Smooth muscle cell (in vitro differentiated cells): ENCODE measurements around the gene CENPW. TPM values are rescaled to one million over a fixed set of nuclear protein-coding genes. Genes with fewer than 3 reads are reported as not detected.

Experiments
- DNase-seq: peaks from one replicate; lab custom pipeline; 2025; ENCODE audit not compliant: unreplicated experiment; lab: John Stamatoyannopoulos, UW
- H2AFZ ChIP-seq: fragments of 200-600 bp; sonication (generic); 2 replicates; pipeline ENCODE4 v1.6.0; 2016; ENCODE audit warnings: antibody characterized with exemption, low read depth, mild to moderate bottlenecking
- H3F3A ChIP-seq: fragments of 200-600 bp; sonication (generic); 2 replicates; pipeline ENCODE4 v1.6.0; 2017; ENCODE audit warnings: antibody characterized with exemption, low read depth
- H3K27ac ChIP-seq: fragments of 200-600 bp; sonication (generic); 2 replicates; pipeline ENCODE4 v1.5.1; 2016; ENCODE audit warnings: low read depth, mild to moderate bottlenecking
- H3K27me3 ChIP-seq: fragments of 200-600 bp; sonication (generic); 2 replicates; pipeline ENCODE4 v1.6.1; 2016; ENCODE audit warnings: low read depth, mild to moderate bottlenecking
- H3K36me3 ChIP-seq: fragments of 200-600 bp; sonication (generic); 2 replicates; pipeline ENCODE4 v1.5.1; 2016; ENCODE audit warnings: low read depth
- H3K4me1 ChIP-seq: fragments of 200-600 bp; sonication (generic); 2 replicates; pipeline ENCODE4 v1.5.1; 2016; ENCODE audit warnings: low read depth
- H3K4me2 ChIP-seq: fragments of 200-600 bp; sonication (generic); 2 replicates; pipeline ENCODE4 v1.6.0; 2016; ENCODE audit warnings: mild to moderate bottlenecking
- H3K4me3 ChIP-seq: fragments of 200-600 bp; sonication (generic); 2 replicates; pipeline ENCODE4 v1.5.1; 2016; ENCODE audit warnings: mild to moderate bottlenecking
- H3K79me2 ChIP-seq: fragments of 200-600 bp; sonication (generic); 2 replicates; pipeline ENCODE4 v1.6.0; 2016; ENCODE audit warnings: low read depth, mild to moderate bottlenecking
- H3K9ac ChIP-seq: fragments of 200-600 bp; sonication (generic); 2 replicates; pipeline ENCODE4 v1.6.0; 2016; ENCODE audit warnings: low read depth
- H3K9me3 ChIP-seq: fragments of 200-600 bp; sonication (generic); replicated peaks from 2 replicates; pipeline ENCODE4 v1.5.1; 2016; ENCODE audit warnings: low read depth
- H4K20me1 ChIP-seq: fragments of 200-600 bp; sonication (generic); 2 replicates; pipeline ENCODE4 v1.6.0; 2016; ENCODE audit warnings: low read depth
- CTCF ChIP-seq: fragments of 200-600 bp; sonication (generic); IDR thresholded peaks from 2 replicates; pipeline ENCODE4 v1.5.1; 2017; ENCODE audit warnings: borderline replicate concordance, mild to moderate bottlenecking, antibody characterized with exemption; ENCODE audit not compliant: insufficient read depth, poor library complexity, severe bottlenecking
- WGBS: methylation state at CpG from one replicate; pipeline ENCODE4 v1.1.7; 2016; ENCODE audit warnings: low lambda C conversion rate; 5-methylcytosine and 5-hydroxymethylcytosine counted together
- polyA plus RNA-seq: library from polyadenylated mRNA; unstranded; fragments of >200 nt; fragmentation: Nextera tagmentation; extraction: Ambion mirVana; gene quantifications from 2 replicates; pipeline ENCODE4 v1.2.1, GENCODE V29; 2016
- total RNA-seq: library from RNA; depleted of rRNA; stranded (reverse); fragments of >200 nt; gene quantifications from 2 replicates; pipeline ENCODE4 v1.2.3, GENCODE V29; 2014

The CENPW gene
- total and polyA plus RNA-seq, 2 experiments from 2014 or later, result 10.9 to 42.7 TPM

GRCh38 chr6:126374372-126374771 is 34.5 kb downstream of the CENPW start:
- Histone ChIP-seq H3K27ac (no peak overlapping the region), H3F3A (no peaks in the 10 kb centered on the region), H3K9me3 (no peaks in the 10 kb centered on the region), H3K4me2 (no peak overlapping the region), H4K20me1 (no peaks in the 10 kb centered on the region), H3K36me3 (no peaks in the 10 kb centered on the region), H3K9ac (no peak overlapping the region), H3K79me2 (no peaks in the 10 kb centered on the region), H3K27me3 (no peaks in the 10 kb centered on the region), H3K4me1 (no peaks in the 10 kb centered on the region), H2AFZ (no peak overlapping the region), H3K4me3 (no peak overlapping the region)
- TF ChIP-seq CTCF, result no peak
- DNase-seq, result no peak
- WGBS, result 91% methylated on average over 1 of the region's 1 CpG

GRCh38 chr6:126376682-126377081 is 36.8 kb downstream of the CENPW start:
- 90% methylated on average over 2 of the region's 2 CpGs for WGBS
- no peaks in the 10 kb centered on the region for H4K20me1 ChIP-seq

DNA sequence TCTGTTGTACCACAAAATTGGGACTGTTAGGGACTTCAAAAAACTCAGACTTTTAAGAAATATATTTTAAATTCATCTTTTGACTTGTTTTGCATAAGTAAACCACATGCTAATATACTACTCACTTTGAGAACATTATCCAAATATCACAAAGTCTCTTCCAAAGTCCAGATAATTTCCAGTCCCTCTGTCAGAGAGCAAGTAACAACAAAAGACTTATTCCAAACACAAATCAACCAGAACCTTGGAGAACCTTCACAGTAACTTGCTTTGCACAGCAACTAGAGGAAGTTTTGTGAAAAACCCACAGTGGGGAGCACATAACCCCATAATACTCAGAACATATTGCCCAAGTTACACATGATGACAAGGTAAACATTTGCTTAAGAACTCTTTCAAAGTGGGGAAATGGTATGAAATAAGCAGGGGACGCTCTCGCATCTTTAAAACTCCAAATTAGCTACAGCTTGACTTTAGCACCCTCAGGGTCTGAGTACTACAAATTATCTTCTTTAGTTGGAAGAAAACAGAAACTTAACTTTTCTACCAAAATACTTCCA is 37.8 kb downstream of the CENPW start:
- H3K36me3 ChIP-seq, result no peaks in the 10 kb centered on the region
- no peak overlapping the region for H3K27ac ChIP-seq
- no peaks in the 10 kb centered on the region for H4K20me1 ChIP-seq
- no peaks in the 10 kb centered on the region for H3K9me3 ChIP-seq
- DNase-seq, result no peak
- no peak overlapping the region for H3K9ac ChIP-seq
- TF ChIP-seq CTCF, result no peak
- WGBS, result 93% methylated on average over 2 of the region's 2 CpGs
- H3K4me3 ChIP-seq, result no peak overlapping the region
- H3F3A ChIP-seq, result no peaks in the 10 kb centered on the region
- H3K79me2 ChIP-seq, result no peaks in the 10 kb centered on the region
- no peaks in the 10 kb centered on the region for H3K27me3 ChIP-seq
- no peaks in the 10 kb centered on the region for H3K4me1 ChIP-seq
- H2AFZ ChIP-seq, result no peak overlapping the region
- H3K4me2 ChIP-seq, result no peak overlapping the region

More at GRCh38 chr6:126376682-126377081, 36.8 kb downstream of the CENPW start:
- Histone ChIP-seq H3K4me1 (no peaks in the 10 kb centered on the region), H3K79me2 (no peaks in the 10 kb centered on the region), H3K4me3 (no peak overlapping the region), H3K36me3 (no peaks in the 10 kb centered on the region), H3F3A (no peaks in the 10 kb centered on the region), H2AFZ (no peak overlapping the region), H3K9me3 (no peaks in the 10 kb centered on the region), H3K4me2 (no peak overlapping the region), H3K9ac (no peak overlapping the region), H3K27ac (no peak overlapping the region), H3K27me3 (no peaks in the 10 kb centered on the region)
- no peak for TF ChIP-seq CTCF
- DNase-seq, result no peak

DNA sequence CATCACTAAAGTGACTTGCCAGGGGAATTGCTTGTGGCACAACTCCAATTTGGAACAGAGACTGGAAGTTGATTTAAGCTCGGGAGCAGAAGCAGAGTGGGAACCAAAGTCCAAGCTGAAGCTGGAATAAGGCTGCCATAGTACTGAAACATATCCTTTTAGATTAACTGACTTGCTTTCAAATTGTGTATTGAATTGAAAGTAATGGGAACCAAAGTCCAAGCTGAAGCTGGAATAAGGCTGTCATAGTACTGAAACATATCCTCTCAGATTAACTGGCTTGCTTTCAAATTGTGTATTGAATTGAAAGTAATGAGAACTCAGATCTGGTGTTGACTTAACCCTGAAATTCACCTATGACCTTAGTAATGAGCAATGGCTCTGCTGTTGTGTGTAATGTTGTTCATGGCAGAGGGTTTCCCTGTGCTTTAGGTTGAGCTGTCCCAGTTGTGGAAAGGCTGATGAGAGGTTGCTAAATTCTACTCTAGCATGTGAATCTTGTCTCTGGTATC is 40.2 kb downstream of the CENPW start:
- Histone ChIP-seq H3K9ac (no peak overlapping the region), H3K27me3 (no peaks in the 10 kb centered on the region), H3K27ac (no peak overlapping the region), H3K9me3 (no peaks in the 10 kb centered on the region), H3K36me3 (no peaks in the 10 kb centered on the region), H3K4me2 (no peak overlapping the region), H3K4me1 (no peaks in the 10 kb centered on the region), H3F3A (no peaks in the 10 kb centered on the region), H4K20me1 (no peaks in the 10 kb centered on the region), H3K79me2 (no peaks in the 10 kb centered on the region), H3K4me3 (no peak overlapping the region), H2AFZ (no peak overlapping the region)
- 100% methylated on average over 1 of the region's 1 CpG for WGBS
- no peak for DNase-seq
- no peak for TF ChIP-seq CTCF
